Tongue (tissue), 2 donors: ENCODE results near the gene DAP3. TPM values are rescaled to one million over a fixed set of nuclear protein-coding genes. Genes with fewer than 3 reads are reported as not detected.
A peak's percentile ranks its signal among the peaks of the same experiment; 100 is the strongest.
"Not testable (repeated sequence)": the region's sequence is repeated elsewhere in the genome, so short reads cannot be mapped to it uniquely, and the experiment has no call there.

Experiments used
- DNase-seq: peaks from one replicate; pipeline ENCODE4 v3.0.0-alpha.2; 2015
- total RNA-seq: library from RNA; depleted of rRNA; stranded (reverse); fragments of >200 nt; gene quantifications from one replicate; pipeline ENCODE4 v1.2.3, GENCODE V29; 2014

DAP3 gene
- 78.6 TPM for total RNA-seq

DNA sequence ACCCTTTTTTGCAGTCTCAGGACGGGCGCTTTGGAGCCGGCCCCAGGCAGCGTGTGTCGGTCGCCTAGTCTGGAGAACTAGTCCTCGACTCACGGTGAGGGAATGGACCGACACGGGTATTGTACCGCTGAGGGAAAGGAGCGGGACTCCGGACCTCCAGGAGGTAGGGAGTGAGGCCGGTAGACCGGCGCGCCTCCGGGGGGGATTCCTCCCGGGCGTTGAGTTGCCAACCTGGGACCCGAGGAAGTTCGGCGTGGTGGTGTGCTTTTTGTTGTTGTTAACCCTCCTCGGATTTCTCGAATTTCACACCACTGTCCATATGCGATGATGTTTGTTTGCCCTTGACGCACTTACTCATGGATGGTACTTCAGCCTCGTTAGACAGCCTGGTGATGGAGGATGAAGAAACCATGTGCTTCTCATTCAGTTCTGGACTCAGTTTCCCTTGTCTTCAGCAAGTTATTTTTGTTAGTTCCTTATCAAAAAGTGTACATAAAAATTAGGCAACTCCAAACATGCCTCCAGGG is at the start of gene DAP3:
Gene DAP3, plus strand, starts transcription at position 11 of the 527 bp plus-strand sequence. CDS start 20,689 bp downstream, outside the sequence.
- DNase-seq = not testable (repeated sequence)

- no peak for DNase-seq
Measured at GRCh38 chr1:155640367-155640766, 48.5 kb upstream of the DAP3 start.

GRCh38 chr1:155642559-155643180 is 46.2 kb upstream of the DAP3 start:
- not testable (repeated sequence) for DNase-seq

DNA sequence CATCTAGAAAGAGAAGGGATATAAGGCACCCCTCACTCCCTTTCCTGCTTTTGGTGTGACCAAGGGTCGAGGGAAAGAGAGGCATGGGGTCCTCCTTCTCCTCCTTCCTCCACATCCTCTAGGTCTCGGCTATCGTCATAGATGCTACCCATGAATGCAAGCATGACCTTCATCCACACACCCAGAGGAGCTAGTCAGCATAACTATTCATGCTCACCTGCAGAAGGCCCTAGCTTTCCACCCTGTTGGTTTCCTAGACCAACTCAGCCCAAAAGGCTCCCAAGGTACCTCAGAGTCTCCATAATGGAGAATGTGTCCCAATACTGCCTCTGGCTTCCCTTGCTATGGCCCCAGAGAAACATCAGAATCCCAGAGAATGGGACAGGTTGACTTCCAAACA is 45.7 kb upstream of the DAP3 start:
- no peak for DNase-seq

- DNase-seq = no peak
Measured at GRCh38 chr1:155645034-155645598, 43.8 kb upstream of the DAP3 start.

- no peak for DNase-seq
Measured at GRCh38 chr1:155645648-155646047, 43.2 kb upstream of the DAP3 start.

DNA sequence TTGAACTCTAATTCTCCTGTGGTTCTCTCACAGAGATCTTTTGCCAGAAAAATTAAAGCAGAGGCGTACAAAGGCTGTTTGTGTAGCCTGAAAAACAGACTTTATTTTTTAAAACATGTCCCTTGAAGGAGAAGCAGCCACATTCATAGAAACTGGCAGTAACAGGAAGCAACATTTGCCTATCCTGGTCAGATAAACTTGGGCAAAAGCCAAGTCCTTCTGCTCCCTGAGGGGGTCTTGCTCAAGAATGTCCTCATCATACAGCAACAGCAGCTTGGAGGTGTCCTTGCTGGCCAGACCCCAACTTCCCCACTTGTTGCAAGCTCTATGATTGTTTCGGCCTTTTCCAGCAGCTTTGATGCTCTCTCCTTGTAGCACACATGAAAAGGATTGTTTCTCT is 42.6 kb upstream of the DAP3 start:
- DNase-seq = no peak

- DNase-seq = peak; percentile 38
Measured at GRCh38 chr1:155648207-155649147, 40.4 kb upstream of the DAP3 start.

GRCh38 chr1:155649676-155650075 is 39.2 kb upstream of the DAP3 start:
- no peak for DNase-seq

DNA sequence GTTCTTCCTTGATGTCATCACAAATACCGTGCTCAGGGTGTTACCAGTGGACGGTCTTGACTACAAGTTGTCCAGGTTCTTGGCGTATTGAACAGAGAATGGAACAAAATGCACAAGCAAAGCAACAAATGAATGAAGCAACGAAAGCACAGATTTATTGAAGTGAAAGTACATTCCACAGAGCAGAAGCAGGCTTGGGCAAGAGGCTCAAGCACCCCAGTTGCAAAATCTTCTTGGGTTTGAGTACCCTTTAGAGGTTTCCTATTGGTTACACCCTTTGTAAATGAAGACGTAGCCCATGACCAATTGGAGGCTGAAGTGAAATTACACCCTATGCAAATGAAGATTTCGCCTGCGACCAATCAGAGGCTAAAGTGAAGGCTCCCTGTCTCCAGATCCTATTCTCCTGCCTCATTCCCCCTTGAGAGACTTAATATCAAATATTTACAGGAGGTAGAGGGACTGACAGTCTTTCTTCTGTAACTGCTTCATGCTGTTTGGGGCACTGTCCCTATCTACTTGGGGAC is 38.6 kb upstream of the DAP3 start:
- DNase-seq = no peak

GRCh38 chr1:155651861-155652661 is 36.8 kb upstream of the DAP3 start:
- DNase-seq = no peak

- no peak for DNase-seq
Measured at GRCh38 chr1:155652951-155653350, 35.9 kb upstream of the DAP3 start.

- no peak for DNase-seq
Measured at GRCh38 chr1:155657463-155657862, 31.4 kb upstream of the DAP3 start.

GRCh38 chr1:155661239-155661638 is 27.7 kb upstream of the DAP3 start:
- DNase-seq = not testable (repeated sequence)

DNA sequence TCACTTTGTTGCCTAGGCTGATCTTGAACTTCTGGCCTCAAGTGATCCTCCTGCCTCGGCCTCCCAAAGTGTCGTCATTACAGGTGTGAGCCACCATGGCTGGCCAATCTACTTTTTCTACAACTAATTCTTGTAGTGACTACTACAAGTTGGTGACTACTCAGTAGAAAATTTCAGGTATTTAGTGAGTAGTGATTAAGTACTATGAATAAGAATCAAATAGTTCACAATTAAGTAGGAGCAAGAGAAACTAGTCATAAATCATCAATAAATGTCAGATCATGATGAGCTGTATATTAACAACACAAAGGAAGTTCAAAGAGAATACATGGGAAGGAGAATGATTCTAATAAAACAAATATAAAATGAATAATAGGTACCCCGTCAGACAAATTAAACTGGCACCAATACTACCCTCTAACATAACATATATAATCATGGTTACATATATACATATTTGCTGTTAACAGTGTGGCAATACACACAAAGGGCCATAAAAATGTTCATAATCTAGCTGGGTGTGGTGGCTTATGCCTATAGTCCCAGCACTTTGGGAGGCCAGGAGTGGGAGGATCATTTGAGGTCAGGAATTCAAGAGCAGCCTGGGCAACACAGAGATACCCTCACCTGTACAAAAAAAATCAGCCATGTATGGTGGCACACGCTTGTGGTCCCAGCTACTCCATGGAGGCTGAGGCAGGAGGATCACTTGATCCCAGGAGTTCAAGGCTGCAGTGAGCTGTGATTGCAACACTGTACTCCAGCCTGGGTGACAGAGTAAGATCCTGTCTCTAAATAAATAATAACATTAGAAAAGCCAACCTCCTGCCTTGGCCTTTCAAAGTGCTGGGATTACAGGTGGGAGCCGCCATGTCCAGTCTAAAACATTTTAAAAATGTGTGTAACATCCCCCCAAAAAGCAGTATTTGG is 19.4 kb upstream of the DAP3 start:
- DNase-seq = no peak

- DNase-seq = no peak
Measured at GRCh38 chr1:155671750-155672149, 17.1 kb upstream of the DAP3 start.

DNA sequence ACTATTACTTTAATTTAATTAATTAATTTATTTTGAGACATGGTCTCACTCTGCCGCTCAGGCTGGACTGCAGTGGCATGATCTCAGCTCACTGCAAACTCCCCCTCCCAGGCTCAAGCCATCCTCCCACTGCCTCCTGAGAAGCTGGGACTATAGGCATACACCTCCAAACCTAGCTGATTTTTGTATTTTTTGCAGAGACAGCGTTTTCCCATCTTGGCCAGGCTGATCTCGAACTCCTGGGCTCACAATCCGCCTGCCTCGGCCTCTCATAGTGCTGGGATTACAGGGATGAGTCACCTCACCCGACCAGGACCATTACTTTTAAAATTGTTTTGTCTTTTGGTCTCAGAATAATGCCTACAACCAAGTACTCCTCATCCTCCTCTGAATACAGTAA is 15.9 kb upstream of the DAP3 start:
- DNase-seq = no peak

- DNase-seq = no peak
Measured at GRCh38 chr1:155678027-155678426, 10.9 kb upstream of the DAP3 start.

DNA sequence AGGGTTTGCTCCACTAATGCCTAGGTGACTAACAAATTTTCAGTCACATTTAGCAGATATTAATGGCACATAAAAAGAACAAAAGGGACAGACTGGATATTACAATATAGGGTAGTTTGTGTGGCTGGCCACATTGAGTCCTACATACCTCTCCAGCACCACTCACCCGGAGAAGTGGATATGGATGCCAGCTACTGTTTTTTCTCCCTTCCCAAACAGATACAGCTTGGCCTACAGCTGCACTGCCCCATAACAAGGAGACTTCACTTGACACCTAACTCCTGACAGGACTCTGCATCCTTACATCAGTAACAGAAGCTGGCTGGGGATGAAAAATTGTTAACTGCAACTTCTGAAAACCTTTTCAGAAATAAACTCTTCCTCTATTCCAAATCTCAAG is 9.9 kb upstream of the DAP3 start:
- not testable (repeated sequence) for DNase-seq

DNA sequence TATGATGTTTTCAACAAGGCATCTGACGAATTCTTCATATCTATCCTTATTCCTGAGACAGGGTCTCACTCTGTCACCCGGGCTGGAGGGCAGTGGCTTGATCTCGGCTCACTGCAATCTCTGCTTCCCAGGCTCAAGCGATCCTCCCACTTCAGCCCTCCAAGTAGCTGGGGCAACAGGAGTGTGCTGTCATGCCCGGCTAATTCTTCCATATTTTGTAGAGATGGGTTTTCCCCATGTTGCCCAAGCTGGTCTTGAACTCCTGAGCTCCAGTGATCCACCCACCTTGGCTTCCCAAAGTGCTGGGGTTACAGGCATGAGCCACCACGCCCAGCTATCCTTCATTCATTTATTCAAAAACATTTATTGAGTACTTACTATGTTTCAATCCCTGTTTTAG is 8.4 kb upstream of the DAP3 start:
- DNase-seq = no peak

DNA sequence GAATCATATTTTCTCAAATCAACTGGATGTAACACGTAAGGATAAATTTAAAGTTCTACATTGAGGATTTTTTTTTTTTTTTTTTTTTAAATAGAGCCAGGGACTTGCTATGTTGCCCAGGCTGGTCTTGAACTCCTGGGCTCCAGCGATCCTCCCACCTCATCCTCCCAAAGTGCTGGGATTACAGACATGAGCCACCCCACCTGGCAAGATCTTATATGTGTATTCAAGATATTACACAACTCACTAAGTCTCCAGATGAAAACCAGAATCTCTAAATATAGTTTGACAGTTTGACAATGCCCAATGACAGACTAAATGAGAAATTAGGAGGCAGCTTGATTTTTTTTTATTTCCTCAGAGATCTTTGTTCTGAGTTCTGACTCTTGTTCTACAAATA is 7.1 kb upstream of the DAP3 start:
- no peak for DNase-seq
